Uterus (tissue), 2 donors: ENCODE measurements around the gene NPTXR.

ENCODE experiments used
- POLR2A ChIP-seq, 2 donors: fragments of 450-650 bp; IDR thresholded peaks; one replicate each; pipeline ENCODE4 v1.6.1; 2016; ENCODE audit warnings: antibody characterized with exemption in 2 of 2, mild to moderate bottlenecking in 1 of 2, moderate library complexity in 1 of 2
- TF ChIP-seq, protein P1 (sequence below), 4 experiments: fragments of 200-600 bp in 2 of 4; fragments of 450-650 bp in 2 of 4; sonication (generic) in 2 of 4; IDR thresholded peaks; one replicate each; pipeline ENCODE4 v1.5.1; 2016 to 2019; ENCODE audit warnings: antibody characterized with exemption in 4 of 4, mild to moderate bottlenecking in 2 of 4, moderate library complexity in 1 of 4

DNA sequence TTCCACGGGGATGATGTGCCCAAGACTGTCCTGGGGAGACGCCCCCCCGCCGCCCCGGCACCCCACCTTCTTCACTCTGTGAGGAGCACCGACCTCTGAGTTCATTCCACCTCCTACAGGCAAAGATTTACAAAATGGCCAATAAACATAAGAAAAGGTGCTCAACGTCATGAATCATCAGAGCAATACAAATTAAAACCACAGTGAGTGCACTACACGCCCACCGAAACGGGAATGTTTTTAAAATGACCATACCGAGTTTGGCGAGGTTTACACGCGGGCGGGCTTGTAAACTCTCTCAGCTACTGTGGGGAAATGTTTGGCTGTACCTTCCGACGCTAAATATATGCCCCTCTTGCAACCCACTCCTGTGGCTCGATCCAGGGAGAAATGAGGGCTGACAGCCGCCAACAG is 7.9 kb downstream of the NPTXR start:
- TF ChIP-seq, protein P1, sequence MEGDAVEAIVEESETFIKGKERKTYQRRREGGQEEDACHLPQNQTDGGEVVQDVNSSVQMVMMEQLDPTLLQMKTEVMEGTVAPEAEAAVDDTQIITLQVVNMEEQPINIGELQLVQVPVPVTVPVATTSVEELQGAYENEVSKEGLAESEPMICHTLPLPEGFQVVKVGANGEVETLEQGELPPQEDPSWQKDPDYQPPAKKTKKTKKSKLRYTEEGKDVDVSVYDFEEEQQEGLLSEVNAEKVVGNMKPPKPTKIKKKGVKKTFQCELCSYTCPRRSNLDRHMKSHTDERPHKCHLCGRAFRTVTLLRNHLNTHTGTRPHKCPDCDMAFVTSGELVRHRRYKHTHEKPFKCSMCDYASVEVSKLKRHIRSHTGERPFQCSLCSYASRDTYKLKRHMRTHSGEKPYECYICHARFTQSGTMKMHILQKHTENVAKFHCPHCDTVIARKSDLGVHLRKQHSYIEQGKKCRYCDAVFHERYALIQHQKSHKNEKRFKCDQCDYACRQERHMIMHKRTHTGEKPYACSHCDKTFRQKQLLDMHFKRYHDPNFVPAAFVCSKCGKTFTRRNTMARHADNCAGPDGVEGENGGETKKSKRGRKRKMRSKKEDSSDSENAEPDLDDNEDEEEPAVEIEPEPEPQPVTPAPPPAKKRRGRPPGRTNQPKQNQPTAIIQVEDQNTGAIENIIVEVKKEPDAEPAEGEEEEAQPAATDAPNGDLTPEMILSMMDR (IDR thresholded peaks at IDR 0.05), result no peak
- TF ChIP-seq POLR2A (IDR thresholded peaks at IDR 0.05), result no peak
